Right kidney (tissue), 1 donor: ENCODE measurements around the gene RECQL.
"Not testable (repeated sequence)": the region's sequence is repeated elsewhere in the genome, so short reads cannot be mapped to it uniquely, and the experiment has no call there.

Experiments used
- DNase-seq: peaks from one replicate; pipeline ENCODE4 v3.0.0-alpha.2; 2016

Gene RECQL

DNA sequence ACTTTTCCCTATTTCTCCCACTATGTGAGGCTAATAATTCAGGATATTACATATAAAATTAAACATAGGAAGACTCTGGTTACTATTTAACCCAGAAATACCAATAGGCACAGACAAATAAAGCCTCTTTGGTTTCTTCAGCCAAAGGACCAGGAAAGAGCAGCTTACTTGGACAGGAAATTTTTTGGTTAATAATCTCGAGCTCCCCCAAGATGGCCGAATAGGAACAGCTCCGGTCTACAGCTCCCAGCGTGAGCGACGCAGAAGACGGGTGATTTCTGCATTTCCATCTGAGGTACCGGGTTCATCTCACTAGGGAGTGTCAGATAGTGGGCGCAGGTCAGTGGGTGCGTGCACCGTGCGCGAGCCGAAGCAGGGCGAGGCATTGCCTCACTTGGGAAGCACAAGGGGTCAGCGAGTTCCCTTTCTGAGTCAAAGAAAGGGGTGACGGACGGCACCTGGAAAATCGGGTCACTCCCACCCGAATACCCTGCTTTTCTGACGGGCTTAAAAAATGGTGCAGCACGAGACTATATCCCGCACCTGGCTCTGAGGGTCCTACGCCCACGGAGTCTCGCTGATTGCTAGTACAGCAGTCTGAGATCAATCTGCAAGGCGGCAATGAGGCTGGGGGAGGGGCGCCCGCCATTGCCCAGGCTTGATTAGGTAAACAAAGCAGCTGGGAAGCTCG lies 82.3 kb downstream of the RECQL start:
- DNase-seq: not testable (repeated sequence)
